ENCODE data around the gene ABTB2.

GRCh38 chr11:34277171-34277570 lies 80.6 kb downstream of the ABTB2 start:
- TF ChIP-seq POLR2A (IDR thresholded peaks at IDR 0.05; ENCODE audit: low read length) (no peak), GATA1 (IDR thresholded peaks at IDR 0.05; ENCODE audit: low read depth, low read length) (no peak)
